Mucosa of stomach (tissue), 1 donor: Measurements from ENCODE around the gene BMF.

Experiments
- H3K27me3 ChIP-seq: one replicate; pipeline ENCODE4 v1.7.0; 2013; ENCODE audit warnings: mild to moderate bottlenecking, low read length; ENCODE audit not compliant: control insufficient read depth, insufficient read depth
- H3K36me3 ChIP-seq: one replicate; pipeline ENCODE4 v1.7.0; 2013; ENCODE audit warnings: low read length; ENCODE audit not compliant: control insufficient read depth, insufficient read depth
- H3K4me1 ChIP-seq: one replicate; pipeline ENCODE4 v1.7.0; 2013; ENCODE audit warnings: mild to moderate bottlenecking, low read length; ENCODE audit not compliant: control insufficient read depth, insufficient read depth
- H3K4me3 ChIP-seq: one replicate; pipeline ENCODE4 v1.7.0; 2013; ENCODE audit warnings: low read length
- H3K9ac ChIP-seq: one replicate; pipeline ENCODE4 v1.7.0; 2013; ENCODE audit warnings: mild to moderate bottlenecking, low read length, moderate library complexity
- H3K9me3 ChIP-seq: one replicate; pipeline ENCODE4 v1.7.0; 2013; ENCODE audit warnings: mild to moderate bottlenecking, low read length, moderate library complexity; ENCODE audit not compliant: control insufficient read depth
- donor health status: Pancreatic carcinoma.

Gene BMF

GRCh38 chr15:40052604-40053003 lies 56.1 kb downstream of the BMF start:
- Histone ChIP-seq H3K4me3 (no peak overlapping the region), H3K4me1 (peaks cover 28% of the 10 kb centered on the region), H3K36me3 (no peaks in the 10 kb centered on the region), H3K9me3 (no peaks in the 10 kb centered on the region), H3K27me3 (no peaks in the 10 kb centered on the region), H3K9ac (no peak overlapping the region)

GRCh38 chr15:40051616-40052415 lies 56.9 kb downstream of the BMF start:
- Histone ChIP-seq H3K9ac (no peak overlapping the region), H3K36me3 (no peaks in the 10 kb centered on the region), H3K4me1 (peaks cover 36% of the 10 kb centered on the region), H3K27me3 (no peaks in the 10 kb centered on the region), H3K9me3 (no peaks in the 10 kb centered on the region), H3K4me3 (no peak overlapping the region)

- Histone ChIP-seq H3K27me3 (no peaks in the 10 kb centered on the region), H3K4me3 (no peak overlapping the region), H3K4me1 (peaks cover 39% of the 10 kb centered on the region), H3K9me3 (no peaks in the 10 kb centered on the region), H3K36me3 (no peaks in the 10 kb centered on the region), H3K9ac (no peak overlapping the region)
Observed at GRCh38 chr15:40050788-40051470, 57.8 kb downstream of the BMF start.

GRCh38 chr15:40048926-40049475 lies 59.7 kb downstream of the BMF start:
- no peaks in the 10 kb centered on the region for H3K36me3 ChIP-seq
- H3K4me3 ChIP-seq: no peak overlapping the region
- H3K9me3 ChIP-seq: no peaks in the 10 kb centered on the region
- H3K27me3 ChIP-seq: no peaks in the 10 kb centered on the region
- H3K4me1 ChIP-seq: peaks cover 40% of the 10 kb centered on the region
- H3K9ac ChIP-seq: no peak overlapping the region

GRCh38 chr15:40048211-40048792 lies 60.4 kb downstream of the BMF start:
- H3K9ac ChIP-seq: no peak overlapping the region
- peaks cover 36% of the 10 kb centered on the region for H3K4me1 ChIP-seq
- no peaks in the 10 kb centered on the region for H3K27me3 ChIP-seq
- H3K36me3 ChIP-seq: no peaks in the 10 kb centered on the region
- no peak overlapping the region for H3K4me3 ChIP-seq
- H3K9me3 ChIP-seq: no peaks in the 10 kb centered on the region

- Histone ChIP-seq H3K9ac (no peak overlapping the region), H3K4me3 (no peak overlapping the region), H3K4me1 (peaks cover 34% of the 10 kb centered on the region), H3K9me3 (no peaks in the 10 kb centered on the region), H3K27me3 (no peaks in the 10 kb centered on the region), H3K36me3 (no peaks in the 10 kb centered on the region)
Observed at GRCh38 chr15:40047415-40048210, 61.1 kb downstream of the BMF start.

- Histone ChIP-seq H3K36me3 (no peaks in the 10 kb centered on the region), H3K4me3 (no peak overlapping the region), H3K27me3 (no peaks in the 10 kb centered on the region), H3K9ac (no peak overlapping the region), H3K9me3 (no peaks in the 10 kb centered on the region), H3K4me1 (peaks cover 34% of the 10 kb centered on the region)
Observed at GRCh38 chr15:40046721-40047414, 61.8 kb downstream of the BMF start.

- H3K4me3 ChIP-seq: no peak overlapping the region
- no peaks in the 10 kb centered on the region for H3K36me3 ChIP-seq
- H3K27me3 ChIP-seq: no peaks in the 10 kb centered on the region
- no peaks in the 10 kb centered on the region for H3K9me3 ChIP-seq
- peaks cover 34% of the 10 kb centered on the region for H3K4me1 ChIP-seq
- no peak overlapping the region for H3K9ac ChIP-seq
Observed at GRCh38 chr15:40045572-40046217, 63.0 kb downstream of the BMF start.

GRCh38 chr15:40044717-40045571 lies 63.7 kb downstream of the BMF start:
- H3K9ac ChIP-seq: peak overlapping the region; percentile 14
- H3K4me3 ChIP-seq: no peak overlapping the region
- no peaks in the 10 kb centered on the region for H3K9me3 ChIP-seq
- no peaks in the 10 kb centered on the region for H3K36me3 ChIP-seq
- peaks cover 39% of the 10 kb centered on the region for H3K4me1 ChIP-seq
- no peaks in the 10 kb centered on the region for H3K27me3 ChIP-seq

GRCh38 chr15:40043927-40044716 lies 64.6 kb downstream of the BMF start:
- Histone ChIP-seq H3K9ac (peak overlapping the region; percentile 14), H3K9me3 (no peaks in the 10 kb centered on the region), H3K27me3 (no peaks in the 10 kb centered on the region), H3K36me3 (no peaks in the 10 kb centered on the region), H3K4me1 (peaks cover 40% of the 10 kb centered on the region), H3K4me3 (no peak overlapping the region)
